Liver (tissue), 9 donors: ENCODE results near the gene HTR6. TPM values are rescaled to one million over a fixed set of nuclear protein-coding genes. Genes with fewer than 3 reads are reported as not detected.

Experiments used
- DNase-seq: peaks from one replicate; pipeline ENCODE4 v3.0.0-alpha.2; 2017; ENCODE audit warnings: low spot score
- H3K27ac ChIP-seq, 2 donors: one replicate each; pipeline ENCODE4 v1.7.0; 2013; ENCODE audit warnings: inconsistent platforms in 2 of 2, low read length in 2 of 2, control low read depth in 1 of 2, low read depth in 1 of 2, mild to moderate bottlenecking in 1 of 2
- H3K27me3 ChIP-seq, 4 donors: one replicate each; pipeline versions ENCODE4 v1.6.1 to v1.7.0; 2013; ENCODE audit warnings: low read length in 3 of 4, inconsistent platforms in 1 of 4, mild to moderate bottlenecking in 1 of 4, moderate library complexity in 1 of 4; ENCODE audit not compliant: control insufficient read depth in 4 of 4, insufficient read depth in 4 of 4
- H3K36me3 ChIP-seq, 4 donors: one replicate each; pipeline versions ENCODE4 v1.6.1 to v1.7.0; 2013; ENCODE audit warnings: low read length in 3 of 4, mild to moderate bottlenecking in 3 of 4, low read depth in 1 of 4, moderate library complexity in 1 of 4; ENCODE audit not compliant: control insufficient read depth in 4 of 4, insufficient read depth in 3 of 4
- H3K4me1 ChIP-seq, 4 donors: one replicate each; pipeline versions ENCODE4 v1.6.1 to v1.7.0; 2013; ENCODE audit warnings: low read length in 3 of 4, mild to moderate bottlenecking in 3 of 4, moderate library complexity in 1 of 4; ENCODE audit not compliant: control insufficient read depth in 4 of 4, insufficient read depth in 4 of 4
- H3K4me3 ChIP-seq, 3 donors: one replicate each; pipeline versions ENCODE4 v1.6.1 to v1.7.0; 2013; ENCODE audit warnings: low read length in 3 of 3, control low read depth in 1 of 3, low read depth in 1 of 3, mild to moderate bottlenecking in 1 of 3
- H3K9ac ChIP-seq, 2 donors: one replicate each; pipeline ENCODE4 v1.7.0; 2013; ENCODE audit warnings: low read length in 2 of 2, mild to moderate bottlenecking in 2 of 2, moderate library complexity in 2 of 2, control low read depth in 1 of 2, low read depth in 1 of 2
- H3K9me3 ChIP-seq, 4 donors: one replicate each; pipeline versions ENCODE4 v1.6.1 to v1.7.0; 2013; ENCODE audit warnings: low read length in 3 of 4; ENCODE audit not compliant: control insufficient read depth in 4 of 4
- ATF3 ChIP-seq: IDR thresholded peaks from 2 replicates; pipeline ENCODE4 v1.6.1; 2016; ENCODE audit warnings: antibody characterized with exemption
- CTCF ChIP-seq: fragments of 150-350 bp; IDR thresholded peaks from 2 replicates; pipeline ENCODE4 v1.5.1; 2017; ENCODE audit warnings: improper control_type of control experiment, low read depth, low read length; ENCODE audit not compliant: missing input control
- FOXA1 ChIP-seq: IDR thresholded peaks from 2 replicates; pipeline ENCODE4 v1.6.1; 2016; ENCODE audit warnings: antibody characterized with exemption
- GABPA ChIP-seq, 2 donors: IDR thresholded peaks in 1 of 2; conservative IDR thresholded peaks in 1 of 2; 2 replicates each; pipeline ENCODE4 v1.6.1; 2016; ENCODE audit warnings: antibody characterized with exemption in 2 of 2, mild to moderate bottlenecking in 1 of 2, moderate library complexity in 1 of 2
- HNF4A ChIP-seq, 2 donors: conservative IDR thresholded peaks; 2 replicates each; pipeline ENCODE4 v1.6.1; 2016; ENCODE audit warnings: antibody characterized with exemption in 2 of 2, mild to moderate bottlenecking in 2 of 2
- HNF4G ChIP-seq: IDR thresholded peaks from 2 replicates; pipeline ENCODE4 v1.6.1; 2016; ENCODE audit warnings: antibody characterized with exemption
- JUND ChIP-seq, 2 donors: IDR thresholded peaks; 2 replicates each; pipeline ENCODE4 v1.6.1; 2016; ENCODE audit warnings: antibody characterized with exemption in 2 of 2
- MAX ChIP-seq: IDR thresholded peaks from 2 replicates; pipeline ENCODE4 v1.6.1; 2016; ENCODE audit warnings: antibody characterized with exemption
- NR2F2 ChIP-seq: IDR thresholded peaks from 2 replicates; pipeline ENCODE4 v1.6.1; 2016; ENCODE audit warnings: antibody characterized with exemption
- REST ChIP-seq: IDR thresholded peaks from 2 replicates; pipeline ENCODE4 v1.6.1; 2016; ENCODE audit warnings: antibody characterized with exemption, mild to moderate bottlenecking
- SP1 ChIP-seq: IDR thresholded peaks from 2 replicates; pipeline ENCODE4 v1.6.1; 2018; ENCODE audit warnings: antibody characterized with exemption, mild to moderate bottlenecking
- YY1 ChIP-seq: IDR thresholded peaks from 2 replicates; pipeline ENCODE4 v1.6.1; 2016; ENCODE audit warnings: antibody characterized with exemption, mild to moderate bottlenecking
- WGBS: extraction: QIAGEN DNeasy Blood & Tissue Kit; methylation state at CpG from one replicate; pipeline ENCODE4 v1.1.7; 2013; 5-methylcytosine and 5-hydroxymethylcytosine counted together
- polyA plus RNA-seq, 2 donors: library from polyadenylated mRNA; stranded (reverse) in 1 of 2; unstranded in 1 of 2; fragments of 200-250 nt in 1 of 2; fragments of >200 nt in 1 of 2; fragmentation: Nextera tagmentation in 1 of 2; extraction: Ambion mirVana in 1 of 2; gene quantifications; one replicate each; pipeline versions ENCODE4 v1.2.1 to v1.2.3, GENCODE V29; 2013 to 2015
- total RNA-seq, 2 donors: library from RNA; depleted of rRNA; stranded (reverse); fragments of >200 nt; gene quantifications; one replicate each; pipeline ENCODE4 v1.2.3, GENCODE V29; 2014
- donor health status: healthy.
- donor health status: healthy.
- donor health status: healthy.
- donor health status: healthy.
- donor health status: healthy.

The HTR6 gene
- total and polyA plus RNA-seq, 4 donors: not detected

DNA sequence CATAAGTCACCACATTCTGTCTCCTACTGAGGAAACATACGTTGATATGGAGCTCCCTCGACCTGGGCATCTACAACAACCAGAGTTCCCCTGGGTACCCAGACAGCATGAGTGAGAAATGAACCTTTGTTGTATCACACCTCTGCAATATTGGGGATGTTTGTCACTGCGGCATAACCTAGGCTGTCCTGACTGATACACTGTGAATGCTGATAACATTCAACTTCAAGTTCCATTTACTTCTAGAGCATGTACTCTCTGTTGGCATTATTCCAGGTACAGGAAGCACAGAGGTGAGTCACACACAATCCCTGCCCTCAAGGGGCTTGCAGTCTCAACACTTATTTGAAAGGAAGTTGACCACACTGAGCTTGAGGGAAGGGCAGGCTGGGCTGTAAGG is 65.6 kb downstream of the HTR6 start:
- TF ChIP-seq GABPA (IDR thresholded peaks at IDR 0.05 in 1 of 2, conservative IDR thresholded peaks at IDR 0.05 in 1 of 2) (no peak), HNF4A (conservative IDR thresholded peaks at IDR 0.05) (no peak), MAX (no peak), HNF4G (no peak), SP1 (no peak), JUND (IDR thresholded peaks at IDR 0.05) (no peak), NR2F2 (no peak), YY1 (no peak), FOXA1 (no peak), REST (no peak), ATF3 (no peak), CTCF (no peak)
- Histone ChIP-seq H3K9me3 (peaks cover 0 to 2% (median 0%) of the 10 kb centered on the region in 4 donors), H3K36me3 (peaks cover 0 to 27% (median 5%) of the 10 kb centered on the region in 4 donors), H3K4me3 (no peak overlapping the region), H3K27ac (no peak overlapping the region), H3K9ac (no peak overlapping the region), H3K4me1 (peaks cover 0 to under 1% (median under 1%) of the 10 kb centered on the region in 4 donors), H3K27me3 (no peaks in the 10 kb centered on the region)
- WGBS: 98% methylated on average over 3 of the region's 3 CpGs
- no peak for DNase-seq

Other genes with a start within 250 kb of the HTR6 start
- gene CAPZB, start 179.3 kb upstream of the HTR6 start, total RNA-seq: 10 to 100 TPM; 38.3 to 43.2 TPM
- gene CAPZB, start 179.3 kb upstream of the HTR6 start, polyA plus RNA-seq: 10 to 100 TPM; 59.0 to 98.9 TPM
- 1 to 10 TPM; 1.7 to 1.8 TPM for gene NBL1, start 20.6 kb upstream of the HTR6 start, total RNA-seq
- gene NBL1, start 20.6 kb upstream of the HTR6 start, polyA plus RNA-seq: 1 to 10 TPM in 1 of 2 donors, under 1 TPM in 1; 0.72 to 4.4 TPM
- gene TMCO4, start 135.0 kb downstream of the HTR6 start, total RNA-seq: 1 to 10 TPM; 5.2 to 9.5 TPM
- gene TMCO4, start 135.0 kb downstream of the HTR6 start, polyA plus RNA-seq: 1 to 10 TPM; 4.0 to 6.8 TPM
- gene RNF186, start 150.4 kb downstream of the HTR6 start, total RNA-seq: under 1 TPM; 0.17 to 0.33 TPM
- gene RNF186, start 150.4 kb downstream of the HTR6 start, polyA plus RNA-seq: under 1 TPM; 0.23 to 0.38 TPM
- gene OTUD3, start 217.5 kb downstream of the HTR6 start, total RNA-seq: 1 to 10 TPM; 3.5 to 4.0 TPM
- under 1 TPM; 0.36 to 0.71 TPM for gene OTUD3, start 217.5 kb downstream of the HTR6 start, polyA plus RNA-seq